Stimulated activated CD8-positive, alpha-beta memory T cell treated with anti-CD3 and anti-CD28 coated beads, Interleukin-4, amount 100 ng/mL, for 24 hours (primary cell): ENCODE data around the gene UTP4.

Experiments used
- DNase-seq: peaks from one replicate; pipeline ENCODE4 v3.0.0-alpha.2; 2020; ENCODE audit warnings: low read depth

UTP4 gene

DNA sequence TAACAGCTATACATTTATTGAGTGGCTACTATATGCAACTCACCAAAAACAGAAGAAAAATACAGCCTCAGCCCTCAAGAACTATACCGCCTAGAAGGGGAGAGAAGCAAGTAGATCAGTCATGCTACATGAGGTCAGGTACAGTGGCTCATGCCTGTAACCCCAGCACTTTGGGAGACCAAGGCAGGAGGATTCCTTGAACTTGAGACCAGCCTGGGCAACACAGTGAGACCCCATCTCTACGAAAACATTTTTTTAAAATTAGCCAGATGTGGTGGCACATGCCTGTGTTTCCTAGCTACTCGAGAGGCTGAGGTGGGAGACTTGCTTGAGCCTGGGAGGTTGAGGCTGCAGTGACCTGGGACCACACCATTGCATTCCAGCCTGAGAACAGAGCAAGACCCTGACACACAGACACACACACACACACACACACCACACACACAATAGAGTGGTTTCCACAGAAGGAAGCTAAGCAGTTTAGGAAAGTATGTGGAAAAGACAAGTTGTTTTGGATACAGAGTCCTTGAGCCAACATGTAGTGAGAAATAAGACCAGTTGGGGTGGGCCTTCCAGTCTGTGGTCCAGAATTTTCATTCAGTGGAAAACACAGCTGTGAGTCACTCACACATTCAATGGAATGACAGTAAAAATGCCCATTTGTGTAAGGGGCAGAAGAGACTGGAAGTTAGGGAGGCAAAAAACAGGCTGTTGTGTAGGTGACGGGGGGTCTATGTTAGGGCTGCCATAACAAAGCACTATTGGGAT lies 43.8 kb downstream of the UTP4 start:
- DNase-seq, result no peak

DNA sequence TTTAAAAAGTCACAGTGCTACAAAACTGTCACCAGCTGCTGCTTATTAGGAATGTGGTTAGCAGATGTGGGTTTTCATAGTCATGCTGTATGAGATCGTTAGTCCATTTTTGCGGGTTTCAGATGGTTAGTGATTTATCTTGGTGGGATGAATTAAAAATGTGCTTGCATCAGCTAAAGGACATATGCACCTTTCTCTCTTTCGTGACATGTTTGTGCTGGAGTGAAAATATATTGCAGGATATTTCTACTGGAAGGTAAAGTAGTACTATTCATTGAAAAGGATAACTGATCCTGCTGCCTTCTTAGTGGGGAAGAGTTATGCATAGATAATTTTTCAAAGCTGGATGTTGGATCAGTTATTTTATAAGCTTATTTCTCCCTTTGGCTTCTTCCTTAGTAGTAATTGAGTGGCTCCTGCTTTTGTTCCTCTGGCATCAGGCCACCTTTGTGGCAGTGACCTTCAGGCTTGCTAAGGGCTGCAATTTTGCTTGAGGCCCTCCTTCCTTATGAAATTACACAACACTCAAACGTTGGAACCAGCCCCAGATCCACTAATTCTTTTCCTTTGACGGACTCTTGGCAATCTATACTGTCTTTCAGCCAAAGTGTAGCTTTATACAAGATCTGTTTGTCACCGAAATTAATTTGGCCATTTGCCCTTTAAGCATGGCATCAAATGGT lies 47.0 kb downstream of the UTP4 start:
- no peak for DNase-seq

DNA sequence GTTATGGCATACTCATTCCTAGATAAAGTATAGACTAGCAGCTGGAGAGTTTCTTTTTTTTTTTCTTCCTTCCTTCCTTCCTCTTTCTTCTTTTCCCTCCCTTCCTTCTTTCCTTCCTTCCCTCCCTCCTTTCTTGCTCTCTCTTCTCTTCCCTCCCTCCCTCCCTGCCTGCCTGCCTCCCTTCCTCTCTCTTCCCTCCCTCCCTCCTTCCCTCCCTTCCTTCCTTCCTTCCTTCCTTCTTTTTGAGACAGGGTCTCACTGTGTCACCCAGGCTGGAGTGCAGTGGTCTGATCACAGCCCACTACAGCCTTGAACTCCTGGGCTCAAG lies 47.5 kb downstream of the UTP4 start:
- DNase-seq, result no peak

DNA sequence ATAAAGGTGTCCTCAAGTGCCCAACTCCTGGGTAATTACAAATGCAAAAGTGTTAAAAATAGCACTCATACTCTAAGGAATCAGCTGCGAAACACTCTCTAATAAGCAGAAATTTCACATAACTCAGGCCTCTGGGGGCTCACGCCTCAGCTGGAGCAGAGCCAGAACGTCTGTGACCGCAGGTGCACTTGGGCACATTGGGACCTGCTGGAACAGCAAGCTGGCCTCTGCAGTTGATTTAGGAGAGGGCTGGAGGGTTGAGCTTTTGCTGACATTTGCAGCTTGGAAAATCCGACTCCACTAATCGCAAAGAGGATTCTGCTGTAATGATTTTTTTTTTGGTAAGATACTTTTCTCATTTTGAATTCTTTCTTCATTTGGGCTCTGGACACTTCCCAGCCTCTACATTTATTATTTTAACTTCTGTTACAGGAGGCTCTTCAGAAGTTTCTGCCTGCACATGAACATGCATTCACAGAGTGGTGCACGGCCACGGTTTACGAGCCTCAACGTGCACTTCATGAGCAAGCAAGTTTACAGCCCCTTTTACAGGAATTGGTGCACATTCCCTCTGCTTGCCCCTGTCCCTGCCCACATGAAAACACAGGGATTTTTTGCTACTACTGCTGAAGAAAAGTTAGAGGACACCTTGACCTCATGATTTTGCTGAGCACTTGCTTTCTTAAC lies 50.4 kb downstream of the UTP4 start:
- no peak for DNase-seq

DNA sequence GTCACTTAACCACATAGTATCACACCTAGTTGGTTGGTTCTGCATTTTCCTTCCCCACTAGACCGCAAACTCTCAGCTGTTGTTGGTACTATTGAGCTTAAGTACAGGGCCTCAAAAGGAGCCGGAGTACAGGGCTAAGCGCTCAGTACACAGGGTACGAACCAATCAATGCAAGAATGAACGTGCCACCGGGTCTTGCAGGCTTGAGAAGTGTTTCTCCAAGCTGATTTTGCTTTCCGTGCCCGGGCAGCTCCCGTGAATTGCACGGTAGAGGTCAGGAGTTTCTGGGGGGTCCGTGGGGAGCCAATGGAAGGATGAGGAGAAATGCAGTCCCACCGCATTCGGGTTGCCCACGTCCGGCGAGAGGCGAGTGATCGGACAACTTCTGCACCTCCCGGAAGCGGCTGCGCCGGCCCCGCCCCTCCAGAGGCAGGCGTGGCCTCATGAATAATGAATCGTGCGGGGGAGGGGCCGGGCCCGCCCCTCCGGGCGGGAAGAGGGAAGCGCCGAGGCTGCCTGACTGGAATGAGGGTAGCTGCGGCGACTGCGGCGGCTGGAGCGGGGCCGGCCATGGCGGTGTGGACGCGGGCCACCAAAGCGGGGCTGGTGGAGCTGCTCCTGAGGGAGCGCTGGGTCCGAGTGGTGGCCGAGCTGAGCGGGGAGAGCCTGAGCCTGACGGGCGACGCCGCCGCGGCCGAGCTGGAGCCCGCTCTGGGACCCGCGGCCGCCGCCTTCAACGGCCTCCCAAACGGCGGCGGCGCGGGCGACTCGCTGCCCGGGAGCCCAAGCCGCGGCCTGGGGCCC lies 54.4 kb downstream of the UTP4 start, which contains the start of gene SNTB2:
TSS of gene SNTB2 (plus strand) at position 523 of the 804 bp plus-strand sequence. CDS start at position 526, 3 bp downstream.
- DNase-seq, result peak; percentile 69

DNA sequence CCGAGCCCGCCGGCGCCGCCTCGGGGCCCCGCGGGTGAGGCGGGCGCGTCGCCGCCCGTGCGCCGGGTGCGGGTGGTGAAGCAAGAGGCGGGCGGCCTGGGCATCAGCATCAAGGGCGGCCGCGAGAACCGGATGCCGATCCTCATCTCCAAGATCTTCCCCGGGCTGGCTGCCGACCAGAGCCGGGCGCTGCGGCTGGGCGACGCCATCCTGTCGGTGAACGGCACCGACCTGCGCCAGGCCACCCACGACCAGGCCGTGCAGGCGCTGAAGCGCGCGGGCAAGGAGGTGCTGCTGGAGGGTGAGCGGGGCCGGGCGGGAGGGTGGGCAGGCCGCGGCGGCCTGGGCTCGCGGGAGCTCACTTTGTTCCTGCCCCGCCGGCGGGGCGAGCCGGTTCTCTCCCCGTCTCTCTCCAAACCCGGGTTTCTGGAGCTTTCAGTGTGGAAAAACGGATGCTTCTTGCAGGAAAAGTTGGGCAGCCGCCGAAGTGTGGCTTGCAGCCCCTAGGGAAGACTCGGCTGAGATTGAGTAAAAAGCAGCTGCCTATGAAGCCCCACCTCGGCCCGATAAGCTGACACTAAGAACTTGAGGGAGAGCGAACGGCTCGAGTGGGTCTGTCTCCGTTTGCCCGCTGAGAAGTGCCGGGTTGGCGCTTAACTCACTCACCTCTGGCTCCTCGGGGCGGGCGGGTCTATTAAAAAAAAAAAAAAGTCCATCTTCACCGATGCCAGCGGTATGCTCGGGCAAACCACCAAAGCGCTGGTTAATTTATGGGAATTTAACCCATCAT lies 55.2 kb downstream of the UTP4 start:
- DNase-seq, result peak; percentile 19

DNA sequence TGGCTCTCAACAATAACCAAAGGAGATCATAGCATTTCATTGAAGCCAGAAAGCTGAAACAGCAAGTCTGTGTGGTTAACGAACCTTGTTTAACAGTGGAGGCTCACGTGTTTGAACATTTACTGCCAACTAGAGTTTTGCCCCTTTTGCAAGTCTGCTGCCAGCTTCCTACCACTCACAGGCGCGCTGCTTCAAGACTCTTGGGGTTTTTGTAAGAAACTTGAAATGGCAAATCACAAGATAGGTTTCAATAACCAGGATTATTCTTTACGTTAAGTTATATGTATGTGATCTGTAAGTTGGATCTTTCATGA lies 55.7 kb downstream of the UTP4 start:
- no peak for DNase-seq

DNA sequence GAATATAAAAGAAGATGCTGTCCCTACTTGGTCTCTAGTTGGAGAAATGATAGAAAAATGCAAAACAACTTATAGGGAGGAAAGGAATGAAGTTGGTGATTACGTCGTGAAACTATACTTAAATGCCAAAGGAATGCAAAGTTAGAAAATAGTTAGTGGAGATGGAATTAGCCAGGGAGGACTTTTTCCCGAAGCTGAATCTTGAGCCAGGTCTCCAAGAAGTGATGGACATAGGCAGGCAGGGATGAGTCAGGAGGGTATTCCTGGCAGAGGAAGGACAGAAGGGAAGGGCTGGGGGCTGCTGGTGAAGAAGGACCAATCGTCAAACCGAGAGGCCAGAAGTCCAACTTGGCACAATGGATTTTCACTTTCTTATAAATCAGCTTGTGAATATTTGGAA lies 56.3 kb downstream of the UTP4 start:
- no peak for DNase-seq

DNA sequence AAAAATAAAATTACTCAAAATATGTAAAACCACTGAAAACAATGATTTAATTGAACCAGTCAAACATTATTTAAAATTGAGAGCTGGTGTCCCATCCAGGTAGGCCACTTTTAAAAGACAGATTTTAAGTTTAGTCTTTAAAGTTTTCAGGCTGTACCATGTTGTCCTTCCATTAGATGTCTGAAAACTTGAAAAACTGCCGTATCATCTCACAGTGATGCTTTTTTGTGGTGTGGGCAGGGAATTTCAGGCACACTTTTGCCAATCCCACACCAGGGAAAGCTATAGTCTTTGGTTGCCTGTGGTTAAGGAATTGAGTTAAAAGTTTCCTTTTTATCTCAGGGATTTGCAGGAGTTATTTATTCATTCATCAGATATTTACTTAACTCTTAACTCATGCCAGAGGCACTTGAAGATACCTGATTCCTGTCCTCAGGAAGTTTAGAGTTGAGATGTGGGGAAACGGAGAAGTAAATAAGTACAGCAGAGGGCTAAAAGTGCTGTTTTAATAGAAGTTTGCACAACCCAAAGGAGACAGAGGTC lies 57.7 kb downstream of the UTP4 start:
- no peak for DNase-seq

DNA sequence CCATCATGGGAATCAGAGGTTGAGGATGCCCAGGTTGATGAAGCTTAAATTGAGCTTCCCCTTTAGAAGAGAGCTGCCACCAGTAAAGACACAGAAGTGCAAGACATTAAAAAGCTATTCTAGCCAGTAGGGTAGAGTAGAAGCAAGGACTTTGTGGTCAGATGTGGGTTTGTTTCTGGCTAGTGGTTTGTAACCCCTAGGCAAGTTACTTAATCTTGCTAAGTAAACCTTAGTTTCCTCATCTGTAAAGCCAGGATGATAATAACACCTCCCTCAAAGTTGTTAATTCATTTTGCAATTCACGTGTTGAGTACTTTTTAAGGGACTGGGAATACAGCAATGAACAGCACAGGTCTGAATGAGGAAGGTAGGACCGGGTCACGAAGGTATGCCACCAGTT lies 58.1 kb downstream of the UTP4 start:
- DNase-seq, result no peak

DNA sequence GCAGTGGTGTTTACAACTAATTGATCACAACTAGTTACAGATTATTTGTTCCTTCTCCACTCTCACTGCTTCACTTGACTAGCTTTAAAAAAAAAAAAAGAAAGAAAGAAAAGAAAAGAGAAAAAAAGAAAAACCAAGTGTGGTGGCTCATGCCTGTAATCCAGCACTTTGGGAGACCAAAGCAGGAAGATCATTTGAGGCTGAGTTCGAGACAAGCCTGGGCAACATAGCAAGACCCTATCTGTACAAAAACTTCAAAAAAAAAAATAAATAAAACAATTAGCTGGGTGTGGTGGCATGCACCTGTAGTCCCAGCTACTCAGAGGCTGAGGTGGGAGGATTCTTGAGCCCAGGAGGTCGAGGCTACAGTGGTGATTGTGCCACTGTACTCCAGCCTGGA lies 58.7 kb downstream of the UTP4 start:
- no peak for DNase-seq

DNA sequence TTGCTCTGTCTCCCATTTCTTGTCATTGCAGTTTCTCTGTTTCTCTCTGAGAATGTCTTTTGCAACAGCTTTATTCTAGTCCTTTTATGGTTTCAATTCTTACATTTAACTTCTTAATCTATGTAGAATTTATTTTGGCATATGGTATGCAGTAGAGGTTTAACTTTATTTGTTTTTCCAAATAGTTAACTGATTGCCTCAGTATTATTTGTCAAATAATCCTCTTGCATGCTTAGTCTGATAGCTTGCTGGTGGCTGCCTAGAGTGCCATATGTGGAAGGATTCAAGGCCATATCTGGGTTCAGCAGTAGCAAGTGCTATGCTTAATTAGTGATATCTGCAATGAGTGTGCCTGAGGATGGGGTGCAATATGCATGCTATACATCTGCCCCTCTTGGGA lies 61.4 kb downstream of the UTP4 start:
- DNase-seq, result no peak

DNA sequence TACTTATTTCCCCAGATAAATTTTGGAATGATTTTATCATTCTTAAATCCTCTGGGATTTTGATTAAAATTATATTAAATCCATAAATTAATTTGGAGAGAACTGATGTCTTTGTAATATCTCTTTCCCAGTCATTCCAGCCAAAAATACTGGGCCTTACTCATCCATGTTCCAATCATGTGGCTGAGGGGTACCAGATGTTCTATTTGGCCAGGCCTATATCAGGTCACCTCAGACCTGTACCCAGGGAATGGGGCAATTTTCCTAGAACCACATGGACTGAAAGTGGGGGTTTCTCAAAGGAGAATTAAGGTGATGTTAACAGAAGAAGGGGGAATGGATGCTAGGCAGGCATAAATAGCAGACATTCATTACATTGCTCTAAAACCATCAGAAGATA lies 62.0 kb downstream of the UTP4 start:
- DNase-seq, result no peak

DNA sequence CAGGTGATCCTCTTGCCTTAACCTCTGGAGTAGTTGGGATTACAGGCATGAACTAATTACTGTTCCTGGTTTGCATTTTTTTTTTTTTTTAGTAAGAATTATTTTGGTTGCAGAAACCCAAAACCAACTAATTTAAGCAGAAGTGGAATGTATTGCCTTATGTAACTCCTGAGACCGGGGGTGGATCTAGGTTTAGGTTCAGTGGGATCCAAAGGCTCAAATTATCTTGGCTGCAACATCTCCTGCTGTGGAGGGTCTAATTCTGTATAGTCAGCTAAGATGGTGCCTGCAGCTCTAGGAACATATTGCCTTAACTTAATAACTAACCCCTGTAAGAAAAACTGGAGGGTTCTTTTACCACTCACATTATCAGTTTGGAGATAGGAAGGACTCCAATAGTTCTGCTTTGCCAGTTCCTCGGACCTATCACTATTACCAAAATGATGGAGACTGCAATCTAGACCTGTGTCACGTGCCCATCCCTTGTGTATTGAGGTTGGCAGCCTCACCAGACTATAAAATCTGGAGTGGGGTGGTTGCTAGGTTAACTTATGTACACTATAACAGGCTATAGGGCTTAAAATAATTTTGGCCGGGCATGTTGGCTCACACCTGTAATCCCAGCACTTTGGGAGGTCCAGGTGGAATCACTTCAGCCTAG lies 63.0 kb downstream of the UTP4 start:
- DNase-seq, result no peak

DNA sequence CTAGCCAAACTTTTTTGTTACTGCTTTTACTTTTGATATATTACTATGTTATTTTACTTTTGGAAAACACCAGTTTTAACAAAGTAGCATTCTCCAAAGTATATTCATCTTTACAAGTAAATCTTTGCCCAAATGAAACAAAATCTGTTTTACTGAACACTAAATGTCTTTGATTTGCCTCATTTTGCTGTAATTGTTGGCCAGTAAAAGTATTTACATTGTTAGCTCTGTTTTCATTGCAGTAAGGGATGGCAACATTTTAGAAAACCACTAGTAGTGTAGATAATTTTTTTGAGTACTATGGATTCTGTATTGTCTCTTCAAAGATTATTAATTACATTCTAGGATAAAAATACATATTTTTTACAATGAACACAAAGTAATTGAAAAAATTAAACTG lies 65.1 kb downstream of the UTP4 start:
- DNase-seq, result no peak

DNA sequence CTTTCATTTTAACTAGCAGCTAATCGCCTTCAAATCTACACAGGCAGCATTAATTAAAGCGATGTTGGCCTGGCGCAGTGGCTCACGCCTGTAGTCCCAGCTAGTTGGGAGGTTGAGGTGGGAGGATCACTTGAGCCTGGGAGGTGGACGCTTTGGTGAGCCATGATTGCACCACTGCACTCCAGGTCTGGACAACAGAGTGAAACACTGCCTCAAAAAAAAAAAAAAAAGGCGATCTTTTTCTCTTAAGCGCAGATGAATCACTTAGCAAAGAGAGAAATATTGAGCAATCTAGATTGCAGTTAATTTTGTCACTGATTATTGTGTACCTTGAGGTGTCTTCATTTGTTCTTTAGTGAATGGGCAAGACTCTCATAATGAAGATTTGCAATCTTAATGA lies 66.9 kb downstream of the UTP4 start:
- no peak for DNase-seq

DNA sequence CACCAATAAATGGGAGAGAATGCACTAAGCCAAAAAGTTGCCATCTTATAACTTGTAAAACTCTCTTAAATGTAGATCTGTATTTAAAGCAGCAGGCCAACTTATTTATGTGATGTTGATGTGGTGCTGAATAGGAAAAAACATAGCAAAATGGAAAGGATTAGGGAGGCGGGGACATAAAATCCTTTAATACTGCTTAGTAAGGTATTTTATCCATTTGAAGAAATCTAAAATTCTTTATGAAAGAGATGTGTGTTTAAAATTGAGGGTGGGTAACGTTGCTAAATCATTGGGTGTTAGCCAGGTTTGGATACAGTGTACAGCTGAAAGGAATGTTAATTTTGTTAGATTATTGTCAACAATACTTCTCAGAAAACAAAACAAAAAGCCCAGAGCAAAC lies 68.8 kb downstream of the UTP4 start:
- no peak for DNase-seq

DNA sequence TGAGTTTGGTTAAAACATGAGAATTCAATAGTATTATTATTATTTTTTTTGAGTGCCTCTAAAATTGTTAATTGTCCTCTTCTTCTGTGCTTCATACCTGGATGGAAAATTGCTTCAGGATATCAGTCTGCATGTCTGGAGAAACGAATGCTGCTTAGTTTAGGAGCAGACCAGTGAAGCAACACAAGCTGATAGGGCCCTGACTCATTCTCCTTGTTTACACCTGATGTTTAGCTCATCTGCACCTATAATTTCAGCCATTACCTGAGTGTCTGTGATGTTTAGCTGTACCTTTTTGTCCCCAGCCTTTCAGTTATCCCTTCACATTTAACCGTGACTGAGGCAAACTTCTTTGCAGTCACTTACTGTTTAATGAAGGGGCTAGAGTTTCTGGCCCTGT lies 69.3 kb downstream of the UTP4 start:
- DNase-seq, result no peak

DNA sequence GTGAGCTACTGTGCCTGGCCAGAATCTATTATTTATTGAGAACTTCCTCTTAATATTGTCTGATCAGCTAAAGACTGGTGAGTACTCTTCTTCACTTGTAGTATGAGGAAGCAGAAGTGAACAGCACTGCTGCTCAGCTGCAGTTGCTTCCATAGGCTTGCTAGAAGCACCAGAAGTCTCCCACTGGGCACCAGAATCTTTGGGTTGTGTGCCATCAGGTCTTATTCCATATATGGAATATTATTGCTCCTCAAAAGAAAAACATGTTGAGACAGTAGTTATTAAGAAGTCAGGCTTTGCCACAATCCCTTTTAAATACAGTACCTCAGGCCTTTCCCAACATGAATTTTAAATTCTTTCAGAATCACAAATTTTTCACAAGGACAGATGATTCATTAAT lies 71.7 kb downstream of the UTP4 start:
- DNase-seq, result no peak

DNA sequence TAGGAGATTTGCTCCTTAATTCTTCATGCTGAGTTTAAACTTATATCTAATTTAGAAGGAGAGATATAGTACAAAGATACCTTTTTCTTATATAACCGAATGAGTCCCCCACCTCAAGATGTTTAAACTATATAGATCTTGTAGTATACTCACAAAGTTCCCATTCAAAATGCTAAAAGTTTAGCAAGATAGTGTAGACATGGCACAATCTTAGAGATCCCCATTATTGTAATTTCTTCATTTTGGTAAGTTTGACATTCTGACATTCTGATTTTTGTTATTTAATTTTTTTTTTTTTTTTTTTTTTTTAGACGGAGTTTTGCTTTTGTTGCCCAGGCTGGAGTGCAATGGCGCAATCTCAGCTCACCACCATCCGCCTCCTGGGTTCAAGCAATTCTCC lies 77.3 kb downstream of the UTP4 start:
- DNase-seq, result no peak

DNA sequence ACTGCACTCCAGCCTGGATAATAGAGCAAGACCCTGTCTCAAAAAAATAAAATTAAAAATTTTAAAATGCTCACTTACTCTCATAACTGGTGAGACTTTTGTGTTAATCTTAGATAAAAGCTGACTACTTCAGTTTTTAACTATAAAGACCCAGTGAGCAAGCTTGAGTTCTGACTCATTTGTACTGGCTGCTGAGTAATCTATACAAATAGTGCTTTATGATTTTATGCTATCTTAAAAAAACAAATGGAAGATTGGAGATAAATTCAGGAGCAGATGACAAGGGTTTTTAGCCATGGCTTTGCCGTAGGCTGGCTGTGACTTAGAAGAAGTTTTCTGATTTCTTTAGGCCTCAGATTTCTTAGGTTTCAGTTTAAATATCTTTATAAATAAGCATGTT lies 85.0 kb downstream of the UTP4 start:
- no peak for DNase-seq
